ENCODE results near the gene ZNF618. TPM values are rescaled to one million over a fixed set of nuclear protein-coding genes. Genes with fewer than 3 reads are reported as not detected.

The ZNF618 gene
- total and polyA plus RNA-seq, 8 donors: 1.2 to 19.8 (median 5.3) TPM

DNA sequence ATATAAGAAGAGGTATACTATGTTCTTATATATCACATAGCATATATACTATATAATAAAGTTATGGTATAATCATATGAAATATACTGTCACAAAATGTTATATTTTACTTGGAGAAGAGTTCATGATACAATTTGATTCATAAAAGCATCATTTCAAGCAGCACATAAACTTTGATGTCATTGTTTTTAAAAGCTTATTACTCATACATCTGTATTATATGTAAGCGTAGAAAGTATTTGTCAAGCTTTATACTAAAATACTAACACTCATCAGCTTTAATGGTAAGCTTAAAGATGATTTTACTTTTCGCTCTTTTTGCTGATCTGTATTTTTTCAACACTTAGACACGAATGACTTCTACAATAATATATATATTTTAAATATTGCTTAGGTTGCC is 34.0 kb upstream of the ZNF618 start:
- peaks cover 0 to 13% (median 3%) of the 10 kb centered on the region in 4 donors for H3K9me3 ChIP-seq
- no peaks in the 10 kb centered on the region for H3K27me3 ChIP-seq
- TF ChIP-seq EP300 (IDR thresholded peaks at IDR 0.05) (no peak), CTCF (IDR thresholded peaks at IDR 0.05) (no peak), POLR2A (IDR thresholded peaks at IDR 0.05) (no peak), POLR2AphosphoS5 (IDR thresholded peaks at IDR 0.05) (no peak)
- H3K4me3 ChIP-seq: no peak overlapping the region
- intact Hi-C loops (cut with DNase I; ENCODE audit: low total_unique reads): no loop called here
- no peaks in the 10 kb centered on the region for H3K36me3 ChIP-seq
- WGBS, 5 donors: 78 to 88% (median 85%) methylated on average over 3 of the region's 3 CpGs
- H3K4me1 ChIP-seq: no peaks in the 10 kb centered on the region
- DNase-seq: no peak
- no peak overlapping the region for H3K27ac ChIP-seq

DNA sequence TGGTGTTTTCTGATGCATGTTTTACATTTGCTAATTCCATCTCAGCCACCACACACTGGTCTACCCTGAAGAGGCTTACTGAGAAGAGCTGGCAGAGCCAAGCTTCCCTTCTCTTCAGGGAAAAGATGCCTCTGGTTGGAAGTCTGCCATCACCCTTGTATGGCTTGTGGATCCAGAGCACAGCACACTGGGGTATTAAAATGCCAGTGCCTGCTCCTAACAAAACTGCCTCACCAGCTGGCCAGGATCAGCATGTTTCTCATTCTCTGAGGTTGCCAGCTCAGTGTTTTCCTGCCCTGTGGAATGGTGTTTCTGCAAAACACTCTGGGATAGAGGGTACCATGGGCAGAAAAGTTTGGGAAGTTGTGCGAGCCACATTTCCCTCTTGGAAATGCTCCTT is 31.6 kb upstream of the ZNF618 start:
- TF ChIP-seq CTCF (IDR thresholded peaks at IDR 0.05): no peak
- no peak for TF ChIP-seq EP300 (IDR thresholded peaks at IDR 0.05)
- TF ChIP-seq POLR2A (IDR thresholded peaks at IDR 0.05): no peak
- TF ChIP-seq POLR2AphosphoS5 (IDR thresholded peaks at IDR 0.05): no peak
- no peak overlapping the region for H3K4me3 ChIP-seq
- peak in 1 of 2 donors; percentile 9 for DNase-seq
- H3K9me3 ChIP-seq: peaks cover 0 to 13% (median 3%) of the 10 kb centered on the region in 4 donors
- no peaks in the 10 kb centered on the region for H3K4me1 ChIP-seq
- H3K27ac ChIP-seq: no peak overlapping the region
- no peaks in the 10 kb centered on the region for H3K36me3 ChIP-seq
- WGBS, 5 donors: 68 to 95% (median 89%) methylated on average over 1 of the region's 1 CpG
- no peaks in the 10 kb centered on the region for H3K27me3 ChIP-seq
- intact Hi-C loops (cut with DNase I; ENCODE audit: low total_unique reads): no loop called here

GRCh38 chr9:113851359-113851758 is 24.8 kb upstream of the ZNF618 start:
- H3K9me3 ChIP-seq: peaks cover 0 to 13% (median 6%) of the 10 kb centered on the region in 4 donors
- no peak overlapping the region for H3K4me3 ChIP-seq
- DNase-seq: no peak
- TF ChIP-seq POLR2AphosphoS5 (IDR thresholded peaks at IDR 0.05) (no peak), CTCF (IDR thresholded peaks at IDR 0.05) (no peak), POLR2A (IDR thresholded peaks at IDR 0.05) (no peak), EP300 (IDR thresholded peaks at IDR 0.05) (no peak)
- no peak overlapping the region for H3K27ac ChIP-seq
- peaks cover 0 to 8% (median 0%) of the 10 kb centered on the region in 4 donors for H3K4me1 ChIP-seq
- 80 to 91% (median 85%) methylated on average over 21 to 25 of the region's 25 CpGs for WGBS, 5 donors
- H3K27me3 ChIP-seq: no peaks in the 10 kb centered on the region
- H3K36me3 ChIP-seq: no peaks in the 10 kb centered on the region
- intact Hi-C loops (cut with DNase I; ENCODE audit: low total_unique reads): no loop called here

DNA sequence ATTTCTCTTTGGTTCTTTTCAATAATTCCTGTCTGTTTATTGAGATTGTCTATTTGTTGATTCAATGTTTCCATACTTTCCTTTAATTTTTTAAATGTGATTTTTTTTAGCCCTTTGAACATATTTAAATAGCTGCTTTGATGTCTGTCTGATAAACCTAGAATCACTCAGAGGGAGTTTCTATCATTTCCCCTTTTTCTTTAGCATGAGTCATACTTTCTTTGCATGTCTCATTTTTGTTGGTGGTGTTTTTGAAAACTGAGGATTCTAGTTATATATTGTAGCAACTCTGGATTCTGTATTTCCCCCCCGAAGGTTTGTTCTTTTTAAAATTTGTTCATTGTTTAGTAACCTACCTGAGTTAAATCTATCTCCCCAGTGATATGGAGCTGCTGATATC is 24.2 kb upstream of the ZNF618 start:
- H3K36me3 ChIP-seq: no peaks in the 10 kb centered on the region
- H3K27me3 ChIP-seq: no peaks in the 10 kb centered on the region
- 90 to 95% (median 91%) methylated on average over 1 of the region's 1 CpG for WGBS, 5 donors
- H3K9me3 ChIP-seq: peaks cover 0 to 8% (median 6%) of the 10 kb centered on the region in 4 donors
- no peak overlapping the region for H3K27ac ChIP-seq
- peaks cover 0 to 8% (median 0%) of the 10 kb centered on the region in 4 donors for H3K4me1 ChIP-seq
- TF ChIP-seq CTCF (IDR thresholded peaks at IDR 0.05) (no peak), POLR2A (IDR thresholded peaks at IDR 0.05) (no peak), EP300 (IDR thresholded peaks at IDR 0.05) (no peak)
- intact Hi-C loops (cut with DNase I; ENCODE audit: low total_unique reads): no loop called here
- no peak for DNase-seq
- H3K4me3 ChIP-seq: no peak overlapping the region

All from stomach (tissue), 9 donors.